ENCODE results near the gene USP35. TPM values are rescaled to one million over a fixed set of nuclear protein-coding genes. Genes with fewer than 3 reads are reported as not detected.

The USP35 gene
- total RNA-seq, 4 donors from 2014 or later, result 13.5 to 18.1 (median 14.3) TPM

- no peak for DNase-seq
- 93 to 96% methylated on average over 7 of the region's 7 CpGs for WGBS, 2 donors
- Histone ChIP-seq H3K36me3 (no peaks in the 10 kb centered on the region), H3K27ac (no peak overlapping the region), H3K4me3 (replicated peaks in 1 of 3) (no peak overlapping the region), H3K27me3 (no peaks in the 10 kb centered on the region), H3K9me3 (no peaks in the 10 kb centered on the region), H3K4me1 (peaks cover 3 to 10% of the 10 kb centered on the region in 2 donors)
- TF ChIP-seq POLR2A (IDR thresholded peaks at IDR 0.05) (no peak), CTCF (IDR thresholded peaks at IDR 0.05) (no peak)
- intact Hi-C loops (cut with DNase I), result no loop called here
These were observed 9.2 kb upstream of the USP35 start for GRCh38 chr11:78179459-78180071.

GRCh38 chr11:78180751-78181150 lies 8.0 kb upstream of the USP35 start:
- H3K4me3 ChIP-seq (replicated peaks in 1 of 3), result no peak overlapping the region
- WGBS, 2 donors, result 77 to 81% methylated on average over 4 of the region's 4 CpGs
- H3K9me3 ChIP-seq, result no peaks in the 10 kb centered on the region
- TF ChIP-seq POLR2A (IDR thresholded peaks at IDR 0.05) (no peak), CTCF (IDR thresholded peaks at IDR 0.05) (no peak)
- intact Hi-C loops (cut with DNase I), result no loop called here
- H3K27ac ChIP-seq, result no peak overlapping the region
- H3K36me3 ChIP-seq, result no peaks in the 10 kb centered on the region
- no peaks in the 10 kb centered on the region for H3K27me3 ChIP-seq
- H3K4me1 ChIP-seq, result peaks cover 12 to 22% of the 10 kb centered on the region in 2 donors
- peak in 1 of 2 donors; percentile 31 for DNase-seq

GRCh38 chr11:78181185-78181584 lies 7.5 kb upstream of the USP35 start:
- Histone ChIP-seq H3K4me1 (peaks cover 13 to 26% of the 10 kb centered on the region in 2 donors), H3K27ac (no peak overlapping the region), H3K9me3 (no peaks in the 10 kb centered on the region), H3K27me3 (no peaks in the 10 kb centered on the region), H3K4me3 (replicated peaks in 1 of 3) (no peak overlapping the region), H3K36me3 (no peaks in the 10 kb centered on the region)
- DNase-seq, result no peak
- intact Hi-C loops (cut with DNase I), result no loop called here
- 90 to 94% methylated on average over 2 of the region's 2 CpGs for WGBS, 2 donors
- no peak for TF ChIP-seq CTCF (IDR thresholded peaks at IDR 0.05)
- TF ChIP-seq POLR2A (IDR thresholded peaks at IDR 0.05), result no peak

- 18% methylated on average over 29 to 31 of the region's 31 CpGs for WGBS, 2 donors
- intact Hi-C loops (cut with DNase I), result no loop called here
- Histone ChIP-seq H3K27me3 (no peaks in the 10 kb centered on the region), H3K27ac (peak overlapping the region; percentile 75 to 88 (median 87)), H3K36me3 (no peaks in the 10 kb centered on the region), H3K4me3 (replicated peaks in 1 of 3) (peak overlapping the region; percentile 75 to 88 (median 85)), H3K4me1 (peaks cover 37 to 71% of the 10 kb centered on the region in 2 donors), H3K9me3 (no peaks in the 10 kb centered on the region)
- no peak for TF ChIP-seq CTCF (IDR thresholded peaks at IDR 0.05)
- TF ChIP-seq POLR2A (IDR thresholded peaks at IDR 0.05), result no peak
- no peak for DNase-seq
These were observed 1.1 kb upstream of the USP35 start for GRCh38 chr11:78187366-78188285.
